ENCODE data around the gene FAM163B. TPM values are rescaled to one million over a fixed set of nuclear protein-coding genes. Genes with fewer than 3 reads are reported as not detected.

FAM163B gene
- total RNA-seq, 1 experiment from 2014 or later = not detected

- no peak for DNase-seq (ENCODE audit: low read depth)
These were observed 80.3 kb downstream of the FAM163B start for GRCh38 chr9:133528876-133529241.

- DNase-seq (ENCODE audit: low read depth) = no peak
These were observed 81.0 kb downstream of the FAM163B start for GRCh38 chr9:133528001-133528875.

GRCh38 chr9:133527444-133527920, 81.7 kb downstream of the FAM163B start:
- no peak for DNase-seq (ENCODE audit: low read depth)

Other genes with a start within 250 kb of the FAM163B start
- gene SURF4, start 233.3 kb downstream of the FAM163B start, total RNA-seq (2014; rRNA removed; shearing (Covaris generic)) = 407 and 555 TPM in 2 replicates
- not detected in 2 replicates for gene STKLD1, start 233.0 kb downstream of the FAM163B start, total RNA-seq (2014; rRNA removed; shearing (Covaris generic))
- 17.2 and 21.2 TPM in 2 replicates for gene REXO4, start 191.4 kb downstream of the FAM163B start, total RNA-seq (2014; rRNA removed; shearing (Covaris generic))
- 0.20 TPM in 1 of 2 replicates, not detected in the other for gene ADAMTS13, start 187.0 kb downstream of the FAM163B start, total RNA-seq (2014; rRNA removed; shearing (Covaris generic))
- gene CACFD1, start 149.4 kb downstream of the FAM163B start, total RNA-seq (2014; rRNA removed; shearing (Covaris generic)) = 2.6 and 6.6 TPM in 2 replicates
- 12.2 and 14.6 TPM in 2 replicates for gene SLC2A6, start 130.3 kb downstream of the FAM163B start, total RNA-seq (2014; rRNA removed; shearing (Covaris generic))
- not detected in 2 replicates for gene MYMK, start 84.4 kb downstream of the FAM163B start, total RNA-seq (2014; rRNA removed; shearing (Covaris generic))
- 0.07 and 0.10 TPM in 2 replicates for gene ADAMTSL2, start 74.7 kb downstream of the FAM163B start, total RNA-seq (2014; rRNA removed; shearing (Covaris generic))
- not detected in 2 replicates for gene DBH, start 27.0 kb upstream of the FAM163B start, total RNA-seq (2014; rRNA removed; shearing (Covaris generic))
- 1.3 and 1.4 TPM in 2 replicates for gene SARDH, start 129.0 kb upstream of the FAM163B start, total RNA-seq (2014; rRNA removed; shearing (Covaris generic))

Measured in M059J (cell line).